ENCODE data around the gene AGMO. TPM values are rescaled to one million over a fixed set of nuclear protein-coding genes. Genes with fewer than 3 reads are reported as not detected.

AGMO gene
- polyA plus RNA-seq, 1 donor from 2014 or later, result not detected

DNA sequence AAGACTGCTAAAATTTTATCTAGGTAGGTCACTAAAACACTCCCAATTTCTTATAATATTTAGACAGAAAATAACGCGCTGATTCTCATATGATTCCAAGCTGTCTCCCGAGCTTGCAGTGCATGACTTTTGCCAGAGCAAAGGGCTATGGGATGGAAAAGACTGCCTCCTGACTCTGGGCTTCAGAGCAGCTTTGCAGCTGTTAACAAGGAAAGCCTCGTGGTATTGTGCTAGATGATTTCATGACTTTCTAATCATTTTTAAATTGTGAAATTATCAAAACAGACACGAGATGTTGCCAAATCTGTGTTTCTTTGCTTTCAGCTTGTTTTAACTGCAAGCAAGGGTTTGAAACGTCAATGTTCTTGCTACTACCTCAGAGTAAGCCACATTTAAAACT lies 238.3 kb downstream of the AGMO start:
- Histone ChIP-seq H3K4me2 (ENCODE audit: low read length) (no peak overlapping the region), H4K20me1 (ENCODE audit: insufficient read depth) (no peaks in the 10 kb centered on the region), H3K9ac (ENCODE audit: low read length) (no peak overlapping the region), H3K4me3 (ENCODE audit: low read length) (no peak overlapping the region), H3K79me2 (replicated peaks; ENCODE audit: insufficient read depth, low read length) (no peaks in the 10 kb centered on the region), H3K36me3 (ENCODE audit: insufficient read depth, low read length) (no peaks in the 10 kb centered on the region), H3K27ac (ENCODE audit: low read length) (no peak overlapping the region), H2AFZ (ENCODE audit: low read depth, low read length) (no peak overlapping the region), H3K9me2 (ENCODE audit: insufficient read depth, low read length) (no peaks in the 10 kb centered on the region), H3K9me3 (ENCODE audit: low read length) (no peaks in the 10 kb centered on the region), H3F3A (ENCODE audit: insufficient read depth, low read length, poor library complexity, severe bottlenecking) (no peaks in the 10 kb centered on the region), H3K27me3 (ENCODE audit: insufficient read depth, low read depth, low read length) (no peaks in the 10 kb centered on the region)
- TF ChIP-seq, protein P1, sequence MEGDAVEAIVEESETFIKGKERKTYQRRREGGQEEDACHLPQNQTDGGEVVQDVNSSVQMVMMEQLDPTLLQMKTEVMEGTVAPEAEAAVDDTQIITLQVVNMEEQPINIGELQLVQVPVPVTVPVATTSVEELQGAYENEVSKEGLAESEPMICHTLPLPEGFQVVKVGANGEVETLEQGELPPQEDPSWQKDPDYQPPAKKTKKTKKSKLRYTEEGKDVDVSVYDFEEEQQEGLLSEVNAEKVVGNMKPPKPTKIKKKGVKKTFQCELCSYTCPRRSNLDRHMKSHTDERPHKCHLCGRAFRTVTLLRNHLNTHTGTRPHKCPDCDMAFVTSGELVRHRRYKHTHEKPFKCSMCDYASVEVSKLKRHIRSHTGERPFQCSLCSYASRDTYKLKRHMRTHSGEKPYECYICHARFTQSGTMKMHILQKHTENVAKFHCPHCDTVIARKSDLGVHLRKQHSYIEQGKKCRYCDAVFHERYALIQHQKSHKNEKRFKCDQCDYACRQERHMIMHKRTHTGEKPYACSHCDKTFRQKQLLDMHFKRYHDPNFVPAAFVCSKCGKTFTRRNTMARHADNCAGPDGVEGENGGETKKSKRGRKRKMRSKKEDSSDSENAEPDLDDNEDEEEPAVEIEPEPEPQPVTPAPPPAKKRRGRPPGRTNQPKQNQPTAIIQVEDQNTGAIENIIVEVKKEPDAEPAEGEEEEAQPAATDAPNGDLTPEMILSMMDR (IDR thresholded peaks at IDR 0.05; ENCODE audit: poor library complexity, severe bottlenecking), result no peak
- TF ChIP-seq SMC3 (conservative IDR thresholded peaks at IDR 0.05; ENCODE audit: poor library complexity), result no peak
- TF ChIP-seq EP300 (conservative IDR thresholded peaks at IDR 0.05; ENCODE audit: poor library complexity, severe bottlenecking), result no peak
- no peak for TF ChIP-seq POLR2AphosphoS5 (IDR thresholded peaks at IDR 0.05)
- no peak for TF ChIP-seq RAD21 (conservative IDR thresholded peaks at IDR 0.05)
- no peak for TF ChIP-seq EZH2 (IDR thresholded peaks at IDR 0.05; ENCODE audit: borderline replicate concordance, insufficient read depth, low read length, poor library complexity, severe bottlenecking)
- TF ChIP-seq, protein P2, sequence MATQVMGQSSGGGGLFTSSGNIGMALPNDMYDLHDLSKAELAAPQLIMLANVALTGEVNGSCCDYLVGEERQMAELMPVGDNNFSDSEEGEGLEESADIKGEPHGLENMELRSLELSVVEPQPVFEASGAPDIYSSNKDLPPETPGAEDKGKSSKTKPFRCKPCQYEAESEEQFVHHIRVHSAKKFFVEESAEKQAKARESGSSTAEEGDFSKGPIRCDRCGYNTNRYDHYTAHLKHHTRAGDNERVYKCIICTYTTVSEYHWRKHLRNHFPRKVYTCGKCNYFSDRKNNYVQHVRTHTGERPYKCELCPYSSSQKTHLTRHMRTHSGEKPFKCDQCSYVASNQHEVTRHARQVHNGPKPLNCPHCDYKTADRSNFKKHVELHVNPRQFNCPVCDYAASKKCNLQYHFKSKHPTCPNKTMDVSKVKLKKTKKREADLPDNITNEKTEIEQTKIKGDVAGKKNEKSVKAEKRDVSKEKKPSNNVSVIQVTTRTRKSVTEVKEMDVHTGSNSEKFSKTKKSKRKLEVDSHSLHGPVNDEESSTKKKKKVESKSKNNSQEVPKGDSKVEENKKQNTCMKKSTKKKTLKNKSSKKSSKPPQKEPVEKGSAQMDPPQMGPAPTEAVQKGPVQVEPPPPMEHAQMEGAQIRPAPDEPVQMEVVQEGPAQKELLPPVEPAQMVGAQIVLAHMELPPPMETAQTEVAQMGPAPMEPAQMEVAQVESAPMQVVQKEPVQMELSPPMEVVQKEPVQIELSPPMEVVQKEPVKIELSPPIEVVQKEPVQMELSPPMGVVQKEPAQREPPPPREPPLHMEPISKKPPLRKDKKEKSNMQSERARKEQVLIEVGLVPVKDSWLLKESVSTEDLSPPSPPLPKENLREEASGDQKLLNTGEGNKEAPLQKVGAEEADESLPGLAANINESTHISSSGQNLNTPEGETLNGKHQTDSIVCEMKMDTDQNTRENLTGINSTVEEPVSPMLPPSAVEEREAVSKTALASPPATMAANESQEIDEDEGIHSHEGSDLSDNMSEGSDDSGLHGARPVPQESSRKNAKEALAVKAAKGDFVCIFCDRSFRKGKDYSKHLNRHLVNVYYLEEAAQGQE (IDR thresholded peaks at IDR 0.05; ENCODE audit: borderline replicate concordance), result no peak
- TF ChIP-seq TAF1 (IDR thresholded peaks at IDR 0.05; ENCODE audit: low read depth), result no peak
- TF ChIP-seq MXI1 (conservative IDR thresholded peaks at IDR 0.05; ENCODE audit: poor library complexity, severe bottlenecking), result no peak

DNA sequence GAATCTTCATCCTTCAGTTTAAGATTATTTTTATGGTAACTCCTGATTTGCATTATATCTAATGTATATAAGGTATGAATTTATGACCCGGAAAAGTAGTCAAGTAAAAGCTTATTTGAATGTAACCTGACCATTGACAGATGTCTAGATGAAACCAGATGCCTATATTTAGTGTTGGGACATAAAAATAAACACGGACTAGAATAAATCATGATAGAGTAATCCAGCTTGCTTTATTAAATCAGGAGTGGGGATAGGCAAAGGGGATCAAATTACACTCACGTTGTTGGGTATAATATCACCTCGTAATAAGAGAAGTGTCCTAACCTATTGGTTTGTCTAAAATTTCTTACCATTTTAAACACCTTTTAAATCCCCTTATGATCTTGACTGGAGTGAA lies 244.6 kb downstream of the AGMO start:
- no peaks in the 10 kb centered on the region for H3K36me3 ChIP-seq (ENCODE audit: insufficient read depth, low read length)
- no peak overlapping the region for H3K4me3 ChIP-seq (ENCODE audit: low read length)
- H3K9me3 ChIP-seq (ENCODE audit: low read length), result no peaks in the 10 kb centered on the region
- H3K79me2 ChIP-seq (replicated peaks; ENCODE audit: insufficient read depth, low read length), result no peaks in the 10 kb centered on the region
- no peak overlapping the region for H3K4me2 ChIP-seq (ENCODE audit: low read length)
- no peak overlapping the region for H2AFZ ChIP-seq (ENCODE audit: low read depth, low read length)
- H3K27me3 ChIP-seq (ENCODE audit: insufficient read depth, low read depth, low read length), result no peaks in the 10 kb centered on the region
- no peaks in the 10 kb centered on the region for H3K9me2 ChIP-seq (ENCODE audit: insufficient read depth, low read length)
- H3F3A ChIP-seq (ENCODE audit: insufficient read depth, low read length, poor library complexity, severe bottlenecking), result no peaks in the 10 kb centered on the region
- TF ChIP-seq TAF1 (IDR thresholded peaks at IDR 0.05; ENCODE audit: low read depth) (no peak), POLR2AphosphoS5 (IDR thresholded peaks at IDR 0.05) (no peak), EP300 (conservative IDR thresholded peaks at IDR 0.05; ENCODE audit: poor library complexity, severe bottlenecking) (no peak), RAD21 (conservative IDR thresholded peaks at IDR 0.05) (no peak), MXI1 (conservative IDR thresholded peaks at IDR 0.05; ENCODE audit: poor library complexity, severe bottlenecking) (no peak), EZH2 (IDR thresholded peaks at IDR 0.05; ENCODE audit: borderline replicate concordance, insufficient read depth, low read length, poor library complexity, severe bottlenecking) (no peak), SMC3 (conservative IDR thresholded peaks at IDR 0.05; ENCODE audit: poor library complexity) (no peak)
- TF ChIP-seq, protein P2 (IDR thresholded peaks at IDR 0.05; ENCODE audit: borderline replicate concordance), result no peak
- TF ChIP-seq, protein P1 (IDR thresholded peaks at IDR 0.05; ENCODE audit: poor library complexity, severe bottlenecking), result no peak
- no peaks in the 10 kb centered on the region for H4K20me1 ChIP-seq (ENCODE audit: insufficient read depth)
- H3K9ac ChIP-seq (ENCODE audit: low read length), result no peak overlapping the region
- H3K27ac ChIP-seq (ENCODE audit: low read length), result no peak overlapping the region

All from neural cell (in vitro differentiated cells).